CD14-positive monocyte (primary cell): ENCODE measurements around the gene SEPHS1. TPM values are rescaled to one million over a fixed set of nuclear protein-coding genes. Genes with fewer than 3 reads are reported as not detected.
"Not testable (repeated sequence)": the region's sequence is repeated elsewhere in the genome, so short reads cannot be mapped to it uniquely, and the experiment has no call there.

Source experiments
- DNase-seq, 3 donors: peaks; one replicate each; pipeline ENCODE4 v3.0.0-alpha.2; 2011 to 2022
- H2AFZ ChIP-seq: 2 replicates; pipeline ENCODE4 v1.6.0; 2012; ENCODE audit warnings: mild to moderate bottlenecking, low read depth, low read length, inconsistent platforms; ENCODE audit not compliant: insufficient read depth, poor library complexity, severe bottlenecking
- H3K27ac ChIP-seq, 2 donors: 1 replicate in 1 of 2; 2 replicates in 1 of 2; pipeline ENCODE4 v1.5.1; 2012 to 2013; ENCODE audit warnings: low read length in 2 of 2, control low read depth in 1 of 2, inconsistent platforms in 1 of 2, low read depth in 1 of 2, mild to moderate bottlenecking in 1 of 2
- H3K27me3 ChIP-seq, 2 donors: one replicate each; pipeline versions ENCODE4 v1.6.0 to v1.6.1; 2011 to 2013; ENCODE audit warnings: low read length in 2 of 2; ENCODE audit not compliant: control insufficient read depth in 2 of 2, insufficient read depth in 2 of 2
- H3K36me3 ChIP-seq, 2 donors: replicated peaks in 1 of 2; 1 replicate in 1 of 2; 2 replicates in 1 of 2; pipeline versions ENCODE4 v1.5.1 to v1.6.1; 2012 to 2013; ENCODE audit warnings: low read length in 2 of 2, control low read depth in 1 of 2, inconsistent platforms in 1 of 2, mild to moderate bottlenecking in 1 of 2; ENCODE audit not compliant: insufficient read depth in 2 of 2, control insufficient read depth in 1 of 2
- H3K4me1 ChIP-seq, 2 donors: 1 replicate in 1 of 2; 2 replicates in 1 of 2; pipeline versions ENCODE4 v1.5.1 to v1.6.1; 2012 to 2013; ENCODE audit warnings: low read length in 2 of 2, control low read depth in 1 of 2, inconsistent platforms in 1 of 2, mild to moderate bottlenecking in 1 of 2, moderate library complexity in 1 of 2; ENCODE audit not compliant: insufficient read depth in 2 of 2, control insufficient read depth in 1 of 2
- H3K4me2 ChIP-seq: replicated peaks from 2 replicates; pipeline ENCODE3; 2012; ENCODE audit warnings: low read length, moderate library complexity, mild to moderate bottlenecking; ENCODE audit not compliant: poor library complexity, severe bottlenecking; ENCODE audit errors: extremely low read depth
- H3K4me3 ChIP-seq, 3 experiments: fragments of 200-600 bp in 1 of 3; sonication (generic) in 1 of 3; replicated peaks in 1 of 3; 1 replicate in 2 of 3; 2 replicates in 1 of 3; pipeline ENCODE4 v1.5.1; 2011 to 2013; ENCODE audit warnings: low read length in 3 of 3, mild to moderate bottlenecking in 3 of 3, control low read depth in 2 of 3, low read depth in 2 of 3, inconsistent platforms in 1 of 3, moderate library complexity in 1 of 3
- H3K79me2 ChIP-seq: 2 replicates; pipeline ENCODE4 v1.6.0; 2012; ENCODE audit warnings: mild to moderate bottlenecking, control low read depth, inconsistent platforms, low read length, moderate library complexity; ENCODE audit not compliant: insufficient read depth
- H3K9ac ChIP-seq: 2 replicates; pipeline ENCODE4 v1.6.0; 2017; ENCODE audit warnings: low read length, mild to moderate bottlenecking; ENCODE audit not compliant: insufficient read depth, poor library complexity, severe bottlenecking
- H3K9me3 ChIP-seq, 2 donors: replicated peaks in 1 of 2; 1 replicate in 1 of 2; 2 replicates in 1 of 2; pipeline versions ENCODE4 v1.5.1 to v1.6.1; 2012 to 2013; ENCODE audit warnings: low read length in 2 of 2, control low read depth in 1 of 2; ENCODE audit not compliant: control insufficient read depth in 1 of 2, insufficient read depth in 1 of 2
- H4K20me1 ChIP-seq: 2 replicates; pipeline ENCODE4 v1.6.0; 2012; ENCODE audit warnings: mild to moderate bottlenecking, low read length, control low read depth, moderate library complexity; ENCODE audit not compliant: insufficient read depth
- H3K27ac Mint-ChIP-seq, 7 donors: one replicate each; pipeline ENCODE4 v1.8.0; 2020; ENCODE audit warnings: mild to moderate bottlenecking in 7 of 7, mixed read lengths in 7 of 7, moderate library complexity in 6 of 7, inconsistent platforms in 2 of 7
- H3K27me3 Mint-ChIP-seq, 3 donors: one replicate each; pipeline ENCODE4 v1.8.0; 2021 to 2022; ENCODE audit warnings: low read depth in 3 of 3, mild to moderate bottlenecking in 3 of 3, mixed read lengths in 3 of 3, moderate library complexity in 3 of 3, inconsistent platforms in 1 of 3
- H3K36me3 Mint-ChIP-seq, 2 donors: one replicate each; pipeline ENCODE4 v1.8.0; 2020; ENCODE audit warnings: mixed read lengths in 2 of 2, inconsistent platforms in 1 of 2, mild to moderate bottlenecking in 1 of 2
- H3K4me1 Mint-ChIP-seq: one replicate; pipeline ENCODE4 v1.8.0; 2020; ENCODE audit warnings: mild to moderate bottlenecking, mixed read lengths
- H3K4me3 Mint-ChIP-seq, 2 donors: one replicate each; pipeline ENCODE4 v1.8.0; 2020; ENCODE audit warnings: mild to moderate bottlenecking in 2 of 2, mixed read lengths in 2 of 2, moderate library complexity in 1 of 2
- H3K9me3 Mint-ChIP-seq, 7 donors: one replicate each; pipeline ENCODE4 v1.8.0; 2020 to 2022; ENCODE audit warnings: mixed read lengths in 7 of 7, mild to moderate bottlenecking in 6 of 7, moderate library complexity in 6 of 7, inconsistent platforms in 2 of 7
- CTCF ChIP-seq: fragments of 200-600 bp; IDR thresholded peaks from one replicate; pipeline ENCODE4 v1.8.0; 2022; ENCODE audit warnings: antibody characterized with exemption, mild to moderate bottlenecking
- WGBS: methylation state at CpG from one replicate; pipeline ENCODE4 v1.1.5; 2013; ENCODE audit warnings: missing lambda C conversion rate; ENCODE audit not compliant: insufficient coverage; 5-methylcytosine and 5-hydroxymethylcytosine counted together
- intact Hi-C, 2 donors: fragments of 100-400 bp; cut with micrococcal nuclease; formaldehyde crosslinking; loops; one replicate each; pipeline versions ENCODE4 v1.15.0 to v1.15.1; 2023
- polyA plus RNA-seq, 3 donors: library from polyadenylated mRNA; depleted of rRNA in 1 of 3; unstranded in 2 of 3; stranded (reverse) in 1 of 3; fragments of 300-500 nt in 2 of 3; fragments of >200 nt in 1 of 3; fragmentation: Illumina TruSeq in 2 of 3; gene quantifications; 1 replicate in 2 of 3; 2 replicates in 1 of 3; pipeline ENCODE4 v1.2.3, GENCODE V29; 2012 to 2021

Gene SEPHS1
- polyA plus RNA-seq, 3 donors = 11.9 to 16.3 (median 15.1) TPM

- H3K4me3 Mint-ChIP-seq = no peak overlapping the region
- Histone ChIP-seq H3K27me3 (no peaks in the 10 kb centered on the region), H3K79me2 (no peaks in the 10 kb centered on the region), H3K9me3 (no peaks in the 10 kb centered on the region), H3K36me3 (peaks cover 0 to 7% of the 10 kb centered on the region in 2 donors), H3K4me1 (no peaks in the 10 kb centered on the region), H3K4me3 (no peak overlapping the region), H3K27ac (no peak overlapping the region), H3K4me2 (no peak overlapping the region), H4K20me1 (no peaks in the 10 kb centered on the region), H3K9ac (no peak overlapping the region), H2AFZ (no peak overlapping the region)
- WGBS = 100% methylated on average over 1 of the region's 4 CpGs
- H3K4me1 Mint-ChIP-seq = no peaks in the 10 kb centered on the region
- H3K9me3 Mint-ChIP-seq = no peaks in the 10 kb centered on the region
- TF ChIP-seq CTCF = no peak
- H3K27me3 Mint-ChIP-seq = peaks cover 0 to 5% (median 0%) of the 10 kb centered on the region in 3 donors
- peaks cover 13 to 36% of the 10 kb centered on the region in 2 donors for H3K36me3 Mint-ChIP-seq
- no peak overlapping the region for H3K27ac Mint-ChIP-seq
- no peak for DNase-seq
- intact Hi-C loops = no loop called here
Observed at GRCh38 chr10:13284050-13284449, 64.0 kb downstream of the SEPHS1 start.

- H3K4me2 ChIP-seq, H3K9me3 ChIP-seq, DNase-seq, H3K27me3 Mint-ChIP-seq, H3K27ac Mint-ChIP-seq, H3K79me2 ChIP-seq, H3K27me3 ChIP-seq, H3K36me3 ChIP-seq, H3K4me3 Mint-ChIP-seq, H2AFZ ChIP-seq, H3K4me1 Mint-ChIP-seq, H3K4me3 ChIP-seq, H3K9me3 Mint-ChIP-seq, intact Hi-C loops, H3K4me1 ChIP-seq, H4K20me1 ChIP-seq, H3K9ac ChIP-seq, H3K27ac ChIP-seq: not testable (repeated sequence)
- H3K36me3 Mint-ChIP-seq = peaks cover 10 to 24% of the 10 kb centered on the region in 2 donors
- WGBS = 89% methylated on average over 3 of the region's 6 CpGs
Observed at GRCh38 chr10:13282348-13282747, 65.7 kb downstream of the SEPHS1 start.
